GM21423 (cell line): Measurements from ENCODE around the gene CCL13.

Experiments used
- ATAC-seq: cut with Tn5 transposase; IDR thresholded peaks from one replicate; pipeline ENCODE4 v1.9.1; 2021; ENCODE audit warnings: mild to moderate bottlenecking, moderate library complexity; ENCODE audit not compliant: unreplicated experiment

CCL13 gene

DNA sequence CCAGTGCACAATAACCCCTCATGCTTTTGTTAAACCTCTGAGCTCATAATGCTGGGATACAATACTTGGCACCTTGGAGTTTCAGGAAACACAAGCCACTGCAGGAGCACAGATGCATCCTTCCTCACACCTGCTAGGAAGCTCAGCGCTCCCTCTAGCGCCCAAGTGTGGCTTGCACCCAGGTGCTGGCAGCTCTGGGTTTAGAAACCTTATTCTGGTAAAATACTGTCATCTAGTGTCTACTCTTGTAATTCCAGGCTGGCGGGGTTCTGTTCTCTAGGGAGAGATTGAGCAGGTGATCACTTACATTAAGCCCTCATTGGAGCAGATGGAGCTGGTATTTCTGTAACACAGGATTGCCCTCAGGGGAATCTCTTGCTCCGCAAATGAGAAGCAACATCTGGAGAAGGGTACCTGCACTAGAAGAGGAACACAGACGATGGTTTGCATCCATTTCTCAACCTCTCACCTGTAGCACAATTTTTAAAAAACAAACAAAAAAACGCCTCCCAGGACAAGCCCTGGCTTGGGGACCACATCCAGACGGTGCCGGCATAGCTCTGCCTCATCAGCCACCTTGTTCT, 5.3 kb downstream of the CCL13 start:
- peak; percentile 85 for ATAC-seq

GRCh38 chr17:34363183-34363661, 6.9 kb downstream of the CCL13 start, which contains the start of gene CCL1:
CCL1 (minus strand) TSS chr17:34363233; CDS start chr17:34363161, 72 bp downstream.
- no peak for ATAC-seq

DNA sequence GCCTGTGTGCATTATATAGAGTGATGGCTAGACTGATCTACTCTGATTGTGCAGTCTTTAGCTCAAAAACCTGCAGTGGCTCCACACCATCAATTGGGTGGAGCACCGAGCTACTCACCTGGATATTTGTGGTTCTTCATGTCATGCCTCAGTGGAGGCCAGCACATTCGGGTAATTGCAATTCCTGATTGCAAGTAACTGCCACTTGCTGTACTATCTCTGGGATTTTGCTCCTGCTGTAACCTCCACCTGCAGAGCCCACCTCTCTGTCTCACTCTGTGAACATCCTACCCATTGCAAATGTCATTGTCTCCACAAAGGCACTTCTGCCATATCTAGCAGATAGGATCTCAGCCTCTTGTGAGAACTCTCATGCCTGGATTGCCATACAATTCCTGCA, 8.5 kb downstream of the CCL13 start:
- ATAC-seq, result no peak

- ATAC-seq, result no peak
Measured at GRCh38 chr17:34365340-34365739, 9.1 kb downstream of the CCL13 start.

DNA sequence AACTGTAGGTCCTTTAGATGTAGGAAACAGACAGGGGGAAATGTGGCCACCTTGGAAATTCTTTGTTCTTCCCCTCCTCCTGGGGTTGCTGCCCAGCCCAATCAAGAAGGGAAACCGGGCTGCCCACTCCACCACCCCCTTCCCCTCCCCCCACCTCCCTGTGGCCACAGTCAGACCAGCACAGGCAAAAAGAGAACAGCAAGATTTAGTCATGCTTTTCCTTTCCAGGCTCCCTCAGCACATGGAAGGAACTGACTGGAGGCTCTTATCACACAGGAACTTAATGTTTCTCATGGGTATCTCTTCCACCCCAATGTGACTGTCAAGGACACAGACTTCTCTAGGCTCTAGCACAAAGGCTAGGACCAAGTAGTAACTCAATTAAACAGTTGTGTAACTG, 9.7 kb downstream of the CCL13 start:
- no peak for ATAC-seq

DNA sequence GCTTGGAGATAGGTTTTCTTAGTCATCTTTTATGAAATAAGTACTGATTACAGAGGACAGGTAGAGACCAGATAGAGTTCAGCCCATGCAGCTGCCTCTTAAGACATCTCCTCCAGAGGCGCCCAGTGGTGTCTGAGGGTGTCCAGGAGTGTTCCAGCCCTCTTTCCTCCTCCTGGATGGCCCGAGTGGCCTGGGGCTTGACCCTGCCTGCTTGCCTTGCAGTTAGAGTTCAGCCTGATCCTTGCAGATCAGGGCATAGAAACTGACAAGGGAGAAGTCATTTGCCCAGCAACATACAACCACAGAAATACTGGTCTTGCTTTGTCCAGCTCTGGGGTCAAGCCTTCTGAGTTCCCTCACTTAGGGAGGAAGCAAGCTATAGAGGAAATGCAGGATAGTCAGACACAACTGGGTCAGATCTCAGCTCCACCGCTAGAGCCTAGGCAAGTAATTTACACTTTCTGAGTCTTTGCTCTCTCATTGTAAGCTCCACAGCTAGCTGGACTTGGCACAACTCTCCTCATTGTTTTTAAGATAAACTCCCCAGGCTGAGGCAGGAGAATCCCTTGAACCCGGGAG, 10.3 kb downstream of the CCL13 start:
- ATAC-seq, result no peak

- ATAC-seq, result no peak
Measured at GRCh38 chr17:34367486-34368195, 11.4 kb downstream of the CCL13 start.

DNA sequence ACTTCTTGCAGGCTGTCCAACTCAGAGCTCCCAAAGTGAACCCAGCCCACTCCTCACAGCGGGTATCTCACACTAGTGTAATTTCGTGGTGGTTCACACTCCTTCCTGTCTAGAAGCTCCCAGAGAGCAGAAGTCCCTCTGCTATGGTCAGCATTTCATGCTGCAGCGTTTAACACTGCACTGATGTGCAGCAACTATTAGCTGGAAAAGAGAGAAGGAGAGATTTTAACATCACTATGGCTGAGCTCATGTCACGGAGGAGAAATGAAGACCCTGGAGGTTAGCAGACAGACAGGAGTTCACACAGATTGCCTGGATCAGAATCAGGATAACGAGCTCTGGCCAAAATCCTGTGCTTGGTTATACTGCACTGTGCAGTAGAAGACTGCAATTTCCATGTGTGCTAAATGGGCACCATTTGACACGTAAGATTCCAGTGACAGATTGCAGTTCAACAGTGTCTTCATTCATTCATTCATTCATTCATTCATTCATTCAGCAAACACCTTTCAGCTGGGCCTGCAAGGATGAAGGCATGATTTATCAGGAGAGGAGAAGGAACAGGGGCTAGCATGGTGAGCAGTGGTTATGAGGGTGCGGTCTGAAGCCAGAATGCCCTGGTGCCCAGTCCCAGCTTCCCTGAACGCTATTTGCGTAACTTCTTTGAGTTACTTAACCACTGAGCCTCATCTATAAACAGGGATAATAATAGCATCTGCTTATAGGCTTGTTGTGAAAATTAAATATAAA, 12.1 kb downstream of the CCL13 start:
- ATAC-seq, result no peak

DNA sequence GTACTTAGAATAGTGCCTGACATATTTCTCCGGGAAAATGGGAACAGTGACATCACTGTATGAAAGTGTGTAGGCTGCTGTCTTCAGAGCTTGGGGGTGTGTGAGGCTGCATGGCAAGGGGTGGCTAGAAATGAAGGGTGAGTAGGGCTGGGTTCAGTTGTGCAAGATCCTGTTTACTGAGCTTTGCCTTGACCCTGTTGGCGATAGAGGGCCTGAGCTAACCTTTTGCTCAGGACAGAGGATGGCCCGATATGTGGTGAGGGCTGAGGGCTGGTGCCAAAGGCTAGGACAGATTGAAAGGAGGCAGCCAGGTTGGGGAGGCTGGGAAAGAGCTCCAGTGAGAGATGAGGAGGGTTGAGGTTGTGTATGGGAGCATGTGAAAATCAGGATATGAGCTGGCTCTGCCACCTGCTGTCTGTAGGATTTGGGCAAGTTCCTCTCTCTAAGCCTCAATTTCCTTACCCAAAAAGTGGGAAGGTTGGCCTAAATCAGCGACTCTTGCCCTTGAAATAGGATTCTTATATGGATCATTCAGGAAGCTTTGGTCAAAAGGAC, 12.7 kb downstream of the CCL13 start:
- no peak for ATAC-seq

DNA sequence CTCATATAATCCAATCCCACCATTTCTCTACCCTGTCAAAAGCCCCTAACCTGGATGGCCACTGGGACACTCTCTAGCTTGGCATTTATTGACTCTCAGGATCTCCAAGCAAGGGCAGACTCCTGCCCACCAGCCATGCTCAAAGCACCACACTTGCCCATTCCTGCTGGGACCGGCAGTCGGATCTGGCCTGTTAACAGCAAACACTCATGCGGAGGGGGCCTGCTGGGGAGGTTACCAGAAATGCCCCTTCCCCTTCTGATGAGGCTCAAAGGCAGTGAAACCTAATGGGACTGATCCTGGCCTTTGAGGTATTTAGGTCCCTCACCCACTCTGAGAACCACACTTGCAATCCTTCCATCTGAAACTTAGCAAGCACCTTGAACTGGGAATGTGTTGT, 13.3 kb downstream of the CCL13 start:
- no peak for ATAC-seq

DNA sequence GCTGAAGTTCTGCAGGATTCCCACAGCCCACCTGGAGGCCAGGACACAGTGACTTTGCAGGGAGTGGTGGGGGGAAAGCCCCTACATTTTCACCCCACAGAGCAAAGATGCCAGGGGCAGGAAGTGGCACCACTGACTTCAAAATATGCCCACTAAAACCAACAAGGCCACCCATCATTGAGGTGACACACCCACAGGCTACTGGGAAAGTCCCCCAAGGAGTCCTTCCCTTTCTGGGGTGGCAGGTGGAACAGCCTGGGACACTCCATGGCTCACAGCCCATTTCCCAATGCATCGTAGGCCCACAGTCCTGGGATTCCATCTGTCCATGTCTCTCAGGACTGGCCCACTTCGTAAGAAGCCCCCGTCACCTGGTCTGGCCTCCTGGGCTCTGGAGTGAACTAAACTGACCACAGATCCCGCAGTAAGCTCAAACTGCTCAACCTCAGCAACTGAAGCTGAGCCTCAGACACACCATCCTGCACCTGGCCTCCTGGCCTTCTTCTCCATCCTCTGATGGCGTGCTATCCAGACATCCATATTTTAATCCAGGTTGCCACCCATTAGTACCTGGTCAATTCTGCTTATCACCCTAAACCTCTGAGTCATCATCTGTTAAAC, 14.2 kb downstream of the CCL13 start:
- ATAC-seq, result no peak

DNA sequence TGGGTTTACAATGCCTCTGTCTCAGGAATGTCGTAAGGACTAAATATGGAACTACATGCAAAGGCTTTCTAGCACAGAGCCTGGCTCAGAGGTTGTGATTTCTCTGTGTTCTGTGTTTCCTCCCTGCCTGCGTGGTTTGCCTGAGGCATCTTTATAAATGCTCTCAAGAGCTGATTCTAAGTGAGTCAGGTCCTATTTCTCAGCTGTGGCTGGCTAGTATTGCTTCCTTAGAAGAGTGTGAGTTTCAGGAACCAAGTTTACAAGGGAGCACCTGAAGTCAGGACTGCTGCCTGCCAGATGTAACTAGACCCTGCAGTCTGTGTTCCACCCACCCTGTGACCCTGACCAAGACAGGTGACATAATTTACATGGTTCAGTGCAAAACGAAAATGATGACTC, 14.7 kb downstream of the CCL13 start:
- ATAC-seq, result no peak

- no peak for ATAC-seq
Measured at GRCh38 chr17:34371405-34372100, 15.3 kb downstream of the CCL13 start.

GRCh38 chr17:34374457-34374856, 18.2 kb downstream of the CCL13 start:
- ATAC-seq, result no peak

DNA sequence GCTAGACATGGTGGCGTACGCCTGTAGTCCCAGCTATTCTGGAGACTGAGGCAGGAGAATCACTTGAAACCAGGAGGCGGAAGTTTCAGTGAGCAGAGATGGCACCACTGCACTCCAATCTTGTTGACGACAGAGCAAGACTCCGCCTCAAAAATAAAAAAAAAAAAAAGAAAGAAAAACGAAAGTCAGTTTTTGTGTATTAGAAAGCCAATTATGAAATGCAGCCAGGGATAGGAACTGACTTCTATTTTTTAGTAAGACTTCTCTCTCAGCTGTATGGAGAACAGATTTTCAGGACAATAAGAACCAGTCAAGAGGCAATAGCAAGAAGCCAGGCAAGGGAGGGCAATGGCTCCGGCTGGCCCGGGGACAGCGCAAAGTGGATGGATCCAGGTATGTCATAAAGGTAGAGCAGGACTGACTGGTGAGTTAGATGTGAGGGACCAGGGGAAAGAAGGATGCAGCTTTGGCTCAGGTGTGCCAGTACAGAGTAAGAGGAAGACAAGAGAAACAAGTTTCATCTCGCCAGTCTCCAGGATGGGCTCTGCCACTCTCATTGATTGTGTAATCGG, 19.2 kb downstream of the CCL13 start:
- no peak for ATAC-seq

- ATAC-seq, result peak; percentile 51
Measured at GRCh38 chr17:34377078-34377823, 21.0 kb downstream of the CCL13 start.

- peak; percentile 74 for ATAC-seq
Measured at GRCh38 chr17:34378664-34379101, 22.4 kb downstream of the CCL13 start.

DNA sequence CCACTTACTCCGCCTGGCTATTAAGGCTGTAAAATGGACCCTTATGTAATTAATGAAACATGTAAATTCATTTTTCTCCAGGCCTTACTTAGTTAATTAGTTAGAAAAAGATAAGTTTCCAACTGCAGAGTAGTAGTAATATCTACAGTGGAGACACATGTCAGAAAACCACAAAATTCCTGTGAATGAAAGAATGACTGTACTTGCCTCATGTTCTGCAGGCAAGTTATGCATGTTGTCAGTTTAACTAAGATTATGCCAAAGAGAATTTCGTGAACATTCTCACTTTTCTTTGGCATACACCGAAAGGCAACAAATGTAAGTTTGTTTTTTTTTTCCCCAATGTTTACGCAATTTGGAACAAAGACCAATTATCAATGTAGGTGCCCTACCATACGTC, 23.6 kb downstream of the CCL13 start:
- ATAC-seq, result no peak

DNA sequence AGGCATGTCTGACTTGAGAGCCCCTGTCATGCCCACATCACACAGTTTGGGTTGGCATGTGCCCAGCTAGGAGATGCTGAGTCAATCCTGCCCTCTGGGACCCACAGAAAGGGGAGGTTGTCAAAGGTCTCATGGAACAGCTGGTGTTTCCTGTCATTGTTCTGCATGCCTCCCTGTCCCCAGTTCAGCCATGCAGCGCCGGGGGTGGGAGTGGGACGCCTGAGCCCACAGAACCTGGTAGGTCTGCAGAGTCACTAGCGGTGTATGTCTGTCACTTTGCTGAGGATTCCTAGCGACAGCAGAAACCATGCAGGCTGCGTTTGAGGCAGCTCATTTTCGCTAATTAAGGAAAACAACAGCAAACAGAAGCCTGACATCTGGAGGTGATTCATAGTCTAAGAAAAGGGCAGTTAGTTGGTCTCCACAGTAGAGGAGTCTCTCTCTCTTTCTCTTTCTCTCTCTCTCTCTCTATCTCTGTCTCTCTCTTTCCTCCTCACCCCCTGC, 26.4 kb downstream of the CCL13 start:
- ATAC-seq, result no peak
